AG04450 (cell line): Measurements from ENCODE around the gene ARHGAP42. TPM values are rescaled to one million over a fixed set of nuclear protein-coding genes. Genes with fewer than 3 reads are reported as not detected.

Experiments used
- CTCF ChIA-PET: fragments of 300-600, 350-600 bp; formaldehyde crosslinking; extraction: SDS; loops from one replicate; lab custom pipeline; 2022; ENCODE audit warnings: antibody characterized with exemption, inconsistent platforms; lab: Charles Lee
- POLR2A ChIA-PET: fragments of 350-600 bp; formaldehyde crosslinking; extraction: SDS; loops from one replicate; lab custom pipeline; 2021; ENCODE audit warnings: antibody characterized with exemption, inconsistent platforms; lab: Yijun Ruan, JAX
- DNase-seq: peaks from one replicate; pipeline ENCODE4 v3.0.0-alpha.2; 2011; ENCODE audit warnings: low read depth, low spot score
- H3K27ac ChIP-seq: one replicate; pipeline ENCODE4 v1.5.1; 2012; ENCODE audit warnings: low read depth, low read length, control low read depth
- H3K27me3 ChIP-seq: one replicate; pipeline ENCODE4 v1.6.0; 2012; ENCODE audit warnings: low read length; ENCODE audit not compliant: control insufficient read depth, insufficient read depth
- H3K4me3 ChIP-seq: 2 replicates; pipeline ENCODE4 v1.5.1; 2011; ENCODE audit warnings: mild to moderate bottlenecking, low read depth, low read length, control low read depth
- H3K9me3 ChIP-seq: 2 replicates; pipeline ENCODE4 v1.5.1; 2012; ENCODE audit warnings: low read length; ENCODE audit not compliant: control insufficient read depth, insufficient read depth
- CTCF ChIP-seq: IDR thresholded peaks from 2 replicates; pipeline ENCODE4 v1.5.1; 2011; ENCODE audit warnings: low read depth, low read length, control low read depth, inconsistent platforms
- polyA plus RNA-seq: library from polyadenylated mRNA; depleted of rRNA; stranded (reverse); fragments of >200 nt; gene quantifications from 2 replicates; pipeline ENCODE4 v1.2.3, GENCODE V29; 2011

Gene ARHGAP42
- polyA plus RNA-seq, 1 experiment: 9.0 TPM

GRCh38 chr11:100788561-100789295 lies 101.6 kb downstream of the ARHGAP42 start:
- Histone ChIP-seq H3K27me3 (no peaks in the 10 kb centered on the region), H3K27ac (no peak overlapping the region), H3K4me3 (no peak overlapping the region), H3K9me3 (no peaks in the 10 kb centered on the region)
- CTCF ChIA-PET: no interaction called here
- DNase-seq: no peak
- TF ChIP-seq CTCF: no peak
- POLR2A ChIA-PET: no interaction called here

GRCh38 chr11:100789500-100789899 lies 102.4 kb downstream of the ARHGAP42 start:
- H3K27me3 ChIP-seq: no peaks in the 10 kb centered on the region
- POLR2A ChIA-PET: no interaction called here
- no peak for DNase-seq
- TF ChIP-seq CTCF: no peak
- CTCF ChIA-PET: no interaction called here
- no peaks in the 10 kb centered on the region for H3K9me3 ChIP-seq
- H3K27ac ChIP-seq: no peak overlapping the region
- H3K4me3 ChIP-seq: no peak overlapping the region

- ChIA-PET POLR2A (no interaction called here), CTCF (no interaction called here)
- Histone ChIP-seq H3K27me3 (no peaks in the 10 kb centered on the region), H3K9me3 (no peaks in the 10 kb centered on the region), H3K4me3 (no peak overlapping the region), H3K27ac (no peak overlapping the region)
- no peak for DNase-seq
- TF ChIP-seq CTCF: no peak
These were observed 103.0 kb downstream of the ARHGAP42 start for GRCh38 chr11:100790073-100790472.

GRCh38 chr11:100791103-100791502 lies 104.0 kb downstream of the ARHGAP42 start:
- CTCF ChIA-PET: interaction anchor here (1.0 kb wide), 1 partner anchor 214 kb away, joined by 3 read pairs; no protein-coding TSS in a partner anchor

More at GRCh38 chr11:100791103-100791502, 104.0 kb downstream of the ARHGAP42 start:
- no peak overlapping the region for H3K4me3 ChIP-seq
- H3K9me3 ChIP-seq: no peaks in the 10 kb centered on the region
- POLR2A ChIA-PET: no interaction called here
- no peak for TF ChIP-seq CTCF
- no peak for DNase-seq
- H3K27me3 ChIP-seq: no peaks in the 10 kb centered on the region
- no peak overlapping the region for H3K27ac ChIP-seq
